ENCODE results near the gene SPATA32.

Gene SPATA32

DNA sequence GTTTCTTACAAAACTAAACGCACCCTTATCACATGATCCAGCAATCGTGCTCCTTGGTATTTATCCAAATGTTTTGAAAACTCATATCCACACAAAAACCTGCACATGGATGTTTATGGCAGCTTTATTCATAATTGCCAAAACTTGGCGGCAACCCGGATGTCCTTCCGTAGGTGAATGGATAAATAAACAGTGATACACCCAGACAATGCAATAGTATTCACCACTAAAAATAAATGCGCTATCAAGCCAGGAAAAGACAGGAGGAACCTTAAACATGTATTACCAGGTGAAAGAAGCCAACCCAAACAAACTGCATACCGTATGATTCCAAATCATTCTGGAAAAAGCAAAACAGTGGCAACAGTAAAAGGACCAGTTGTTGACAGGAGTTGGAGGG lies 10.0 kb downstream of the SPATA32 start:
- TF ChIP-seq, protein P1, sequence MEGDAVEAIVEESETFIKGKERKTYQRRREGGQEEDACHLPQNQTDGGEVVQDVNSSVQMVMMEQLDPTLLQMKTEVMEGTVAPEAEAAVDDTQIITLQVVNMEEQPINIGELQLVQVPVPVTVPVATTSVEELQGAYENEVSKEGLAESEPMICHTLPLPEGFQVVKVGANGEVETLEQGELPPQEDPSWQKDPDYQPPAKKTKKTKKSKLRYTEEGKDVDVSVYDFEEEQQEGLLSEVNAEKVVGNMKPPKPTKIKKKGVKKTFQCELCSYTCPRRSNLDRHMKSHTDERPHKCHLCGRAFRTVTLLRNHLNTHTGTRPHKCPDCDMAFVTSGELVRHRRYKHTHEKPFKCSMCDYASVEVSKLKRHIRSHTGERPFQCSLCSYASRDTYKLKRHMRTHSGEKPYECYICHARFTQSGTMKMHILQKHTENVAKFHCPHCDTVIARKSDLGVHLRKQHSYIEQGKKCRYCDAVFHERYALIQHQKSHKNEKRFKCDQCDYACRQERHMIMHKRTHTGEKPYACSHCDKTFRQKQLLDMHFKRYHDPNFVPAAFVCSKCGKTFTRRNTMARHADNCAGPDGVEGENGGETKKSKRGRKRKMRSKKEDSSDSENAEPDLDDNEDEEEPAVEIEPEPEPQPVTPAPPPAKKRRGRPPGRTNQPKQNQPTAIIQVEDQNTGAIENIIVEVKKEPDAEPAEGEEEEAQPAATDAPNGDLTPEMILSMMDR (IDR thresholded peaks at IDR 0.05; ENCODE audit: low read depth, low read length, missing control alignments): no peak
- in situ Hi-C loops (cut with HindIII; ENCODE audit: low sequenced_read_pairs): no loop called here
- no peak overlapping the region for H3K4me3 ChIP-seq (ENCODE audit: low read depth, low read length)
- DNase-seq (ENCODE audit: low read depth): no peak

GRCh38 chr17:45248132-45248957 lies 13.5 kb downstream of the SPATA32 start:
- TF ChIP-seq, protein P1 (IDR thresholded peaks at IDR 0.05; ENCODE audit: low read depth, low read length, missing control alignments): no peak
- no peak for DNase-seq (ENCODE audit: low read depth)
- H3K4me3 ChIP-seq (ENCODE audit: low read depth, low read length): peak overlapping the region; percentile 53
- in situ Hi-C loops (cut with HindIII; ENCODE audit: low sequenced_read_pairs): loop anchor here (5.0 kb wide), 2 partner anchors 69 to 119 kb away; partner anchors contain the start of gene MAP3K14

GRCh38 chr17:45247429-45248131 lies 14.3 kb downstream of the SPATA32 start:
- DNase-seq (ENCODE audit: low read depth): no peak
- TF ChIP-seq, protein P1 (IDR thresholded peaks at IDR 0.05; ENCODE audit: low read depth, low read length, missing control alignments): no peak
- H3K4me3 ChIP-seq (ENCODE audit: low read depth, low read length): peak overlapping the region; percentile 53
- in situ Hi-C loops (cut with HindIII; ENCODE audit: low sequenced_read_pairs): loop anchor here (5.0 kb wide), 2 partner anchors 70 to 120 kb away; partner anchors contain the start of gene MAP3K14

DNA sequence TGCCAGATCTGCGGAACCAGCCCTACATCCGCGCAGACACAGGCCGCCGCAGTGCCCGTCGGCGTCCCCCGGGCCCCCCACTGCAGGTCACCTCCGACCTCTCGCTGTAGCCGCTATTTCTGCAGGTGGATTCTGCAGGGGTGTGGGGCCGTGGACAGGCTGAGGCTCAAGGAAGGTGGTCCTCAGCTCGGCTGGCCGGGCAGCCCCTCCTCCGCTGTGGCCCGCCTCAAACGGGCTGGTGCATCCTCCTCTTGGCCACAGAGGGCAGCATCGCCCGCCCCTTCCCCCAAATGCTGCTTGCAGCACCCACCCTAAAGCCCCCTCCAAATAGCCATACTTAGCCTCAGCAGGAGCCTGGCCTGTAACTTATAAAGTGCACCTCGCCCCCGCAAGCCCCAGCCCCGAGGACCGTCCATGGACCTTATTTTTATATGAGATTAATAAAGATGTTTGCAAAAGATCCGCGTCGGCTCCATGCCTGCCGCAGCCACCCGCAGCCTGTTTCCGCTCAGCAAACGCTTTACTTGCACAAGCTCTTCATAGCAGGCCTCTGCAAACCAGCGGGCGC lies 14.9 kb downstream of the SPATA32 start:
- no peak for DNase-seq (ENCODE audit: low read depth)
- TF ChIP-seq, protein P1 (IDR thresholded peaks at IDR 0.05; ENCODE audit: low read depth, low read length, missing control alignments): peak; percentile 61
- H3K4me3 ChIP-seq (ENCODE audit: low read depth, low read length): peak overlapping the region; percentile 53
- in situ Hi-C loops (cut with HindIII; ENCODE audit: low sequenced_read_pairs): loop anchor here (5.0 kb wide), 2 partner anchors 70 to 120 kb away; partner anchors contain the start of gene MAP3K14

DNA sequence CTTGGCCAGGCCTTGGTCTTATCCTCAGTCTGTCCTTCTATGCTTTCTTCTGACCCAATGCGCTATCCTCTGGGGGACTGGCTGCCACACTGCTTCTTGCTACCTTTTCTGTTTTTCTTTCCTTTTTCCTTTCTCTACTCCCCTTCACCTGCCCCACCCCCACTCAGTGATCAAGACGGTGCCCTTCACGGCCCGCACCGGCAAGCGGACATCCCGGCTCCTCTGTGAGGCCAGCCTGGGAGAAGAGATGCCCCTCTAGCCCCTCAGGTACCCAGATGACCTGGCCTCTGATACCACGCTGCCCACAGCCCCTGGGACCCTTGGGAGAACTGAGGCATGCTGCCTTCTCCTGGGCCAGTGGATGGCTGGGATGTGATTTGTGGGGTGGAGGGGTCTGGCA lies 15.6 kb downstream of the SPATA32 start:
- TF ChIP-seq, protein P1 (IDR thresholded peaks at IDR 0.05; ENCODE audit: low read depth, low read length, missing control alignments): no peak
- no peak overlapping the region for H3K4me3 ChIP-seq (ENCODE audit: low read depth, low read length)
- no peak for DNase-seq (ENCODE audit: low read depth)
- in situ Hi-C loops (cut with HindIII; ENCODE audit: low sequenced_read_pairs): loop anchor here (5.0 kb wide), 2 partner anchors 71 to 121 kb away; partner anchors contain the start of gene MAP3K14
